Activated T-helper 1 cell treated with anti-CD3 and anti-CD28 coated beads, Interleukin-12 subunit alpha, Interleukin-12 subunit beta, Interleukin-2, Interleukin-4 antibody, amounts not matched to agents 30 ng/mL and 10 ng/mL and 1 ng/mL, durations not matched to agents 14 hours and 24 hours and 36 hours (primary cell): ENCODE measurements around the gene MVP. TPM values are rescaled to one million over a fixed set of nuclear protein-coding genes. Genes with fewer than 3 reads are reported as not detected.
"Not testable (repeated sequence)": the region's sequence is repeated elsewhere in the genome, so short reads cannot be mapped to it uniquely, and the experiment has no call there.

Experiments
- DNase-seq: peaks from one replicate; pipeline ENCODE4 v3.0.0; 2021; ENCODE audit warnings: low spot score
- H3K27ac Mint-ChIP-seq: one replicate; pipeline ENCODE4 v1.8.0; 2021; ENCODE audit warnings: mild to moderate bottlenecking, mixed read lengths
- H3K27me3 Mint-ChIP-seq: one replicate; pipeline ENCODE4 v1.8.0; 2022; ENCODE audit warnings: mild to moderate bottlenecking, moderate library complexity, mixed read lengths; ENCODE audit not compliant: insufficient read depth
- H3K36me3 Mint-ChIP-seq: one replicate; pipeline ENCODE4 v1.8.0; 2021; ENCODE audit warnings: low read depth, mixed read lengths
- H3K4me1 Mint-ChIP-seq: one replicate; pipeline ENCODE4 v1.8.0; 2021; ENCODE audit warnings: low read depth, mixed read lengths
- H3K4me3 Mint-ChIP-seq: one replicate; pipeline ENCODE4 v1.8.0; 2021; ENCODE audit warnings: mild to moderate bottlenecking, moderate library complexity, mixed read lengths
- H3K9me3 Mint-ChIP-seq: one replicate; pipeline ENCODE4 v1.8.0; 2021; ENCODE audit warnings: mixed read lengths
- intact Hi-C: fragments of 100-400 bp; cut with micrococcal nuclease; formaldehyde crosslinking; loops from one replicate; pipeline ENCODE4 v1.15.1; 2024
- total RNA-seq: library from RNA; stranded (reverse); gene quantifications from 2 replicates; pipeline ENCODE4 v1.2.3, GENCODE V29; 2022

Gene MVP
- total RNA-seq, 1 donor from 2014 or later = 124 TPM

DNA sequence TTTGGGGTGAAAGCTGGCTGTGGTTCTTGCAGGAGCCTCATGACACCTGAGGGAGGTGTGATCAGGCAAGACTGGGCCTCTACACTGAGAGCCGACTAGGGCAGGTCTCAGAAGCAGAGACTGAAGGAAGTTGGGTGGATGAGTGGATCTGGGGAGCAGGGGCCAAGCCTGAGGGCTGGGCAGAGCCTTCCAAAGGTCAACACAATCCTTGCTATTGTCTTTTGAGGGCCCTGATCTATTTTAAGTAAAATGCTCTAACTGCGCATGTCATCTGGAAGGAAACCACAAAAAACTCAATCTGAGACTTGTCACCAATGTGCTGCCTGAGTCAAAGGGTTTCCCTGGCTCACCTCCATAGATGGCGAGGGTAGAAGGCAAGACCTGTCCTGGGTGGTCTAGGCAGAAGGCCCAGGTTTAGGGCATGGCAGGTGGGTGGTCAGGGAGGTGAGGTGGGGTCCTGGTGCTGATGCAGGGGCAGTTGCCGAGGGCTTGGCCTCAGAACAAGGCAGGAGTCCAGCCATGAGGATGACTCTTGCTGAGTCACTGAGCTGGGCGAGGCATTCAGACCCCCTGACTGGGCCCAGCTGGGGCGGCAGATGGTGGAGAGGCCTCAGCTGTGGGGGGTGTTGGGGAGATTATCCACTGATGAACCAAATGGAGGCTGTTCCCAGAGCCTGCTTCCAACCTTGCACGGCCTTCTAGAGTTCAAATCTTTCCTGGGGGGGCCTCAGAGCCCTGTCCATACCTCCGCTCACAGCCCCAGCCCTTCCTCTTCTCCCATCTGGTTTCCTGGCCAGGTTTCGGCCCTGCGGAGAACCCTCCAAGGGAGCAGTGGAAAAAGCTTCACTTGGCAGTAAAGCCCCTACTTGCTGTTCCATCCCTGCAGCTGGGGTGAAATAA is 5.1 kb downstream of the MVP start:
- DNase-seq = peak; percentile 50
- peak overlapping the region; percentile 85 for H3K27ac Mint-ChIP-seq

DNA sequence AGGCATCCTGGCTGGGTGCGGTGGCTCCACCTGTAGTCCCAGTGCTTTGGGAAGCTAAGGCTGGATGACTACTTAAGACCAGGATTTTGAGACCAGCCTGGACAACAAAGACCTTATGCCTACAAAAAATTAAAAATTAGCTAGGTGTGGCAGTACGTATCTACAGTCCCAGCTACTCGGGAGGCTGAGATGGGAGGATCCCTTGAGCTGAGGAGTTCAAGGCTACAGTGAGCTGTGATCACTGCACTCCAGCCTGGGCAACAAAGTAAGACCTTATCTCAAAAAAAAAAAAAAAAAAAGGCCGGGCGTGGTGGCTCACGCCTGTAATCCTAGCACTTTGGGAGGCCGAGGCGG is 6.1 kb downstream of the MVP start:
- intact Hi-C loops = loop anchor here (5.0 to 10.0 kb wide), 3 partner anchors 79 to 826 kb away; partner anchors contain the start of genes C16orf54 and PRR14
- Mint-ChIP-seq H3K4me1 (peaks cover 42% of the 10 kb centered on the region), H3K4me3 (peak overlapping the region; percentile 77), H3K27ac (peak overlapping the region; percentile 89), H3K9me3 (no peaks in the 10 kb centered on the region), H3K27me3 (no peaks in the 10 kb centered on the region), H3K36me3 (peaks cover 17% of the 10 kb centered on the region)
- DNase-seq = no peak

More for the DNA sequence above, 5.1 kb downstream of the MVP start:
- Mint-ChIP-seq H3K36me3 (peaks cover 14% of the 10 kb centered on the region), H3K4me1 (peaks cover 42% of the 10 kb centered on the region), H3K27me3 (no peaks in the 10 kb centered on the region), H3K4me3 (peak overlapping the region; percentile 68), H3K9me3 (no peaks in the 10 kb centered on the region)
- intact Hi-C loops = loop anchor here (1.0 to 10.0 kb wide), 5 partner anchors 17 to 827 kb away; partner anchors contain the start of genes C16orf54, KCTD13 and PRR14

DNA sequence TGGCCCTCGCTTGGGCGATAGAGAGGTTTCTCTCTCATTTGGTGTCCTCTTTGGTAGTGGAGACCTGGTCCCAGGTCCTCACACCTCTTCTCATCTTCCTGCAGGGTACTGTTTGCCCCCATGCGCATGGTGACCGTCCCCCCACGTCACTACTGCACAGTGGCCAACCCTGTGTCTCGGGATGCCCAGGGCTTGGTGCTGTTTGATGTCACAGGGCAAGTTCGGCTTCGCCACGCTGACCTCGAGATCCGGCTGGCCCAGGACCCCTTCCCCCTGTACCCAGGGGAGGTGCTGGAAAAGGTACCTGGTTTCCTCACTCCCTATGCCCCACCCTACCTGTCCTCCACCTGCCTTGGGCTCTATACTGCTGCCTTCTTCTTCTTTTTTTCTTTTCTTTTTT is 10.5 kb downstream of the MVP start:
- intact Hi-C loops = no loop called here
- Mint-ChIP-seq H3K27ac (no peak overlapping the region), H3K36me3 (peaks cover 34% of the 10 kb centered on the region)

DNA sequence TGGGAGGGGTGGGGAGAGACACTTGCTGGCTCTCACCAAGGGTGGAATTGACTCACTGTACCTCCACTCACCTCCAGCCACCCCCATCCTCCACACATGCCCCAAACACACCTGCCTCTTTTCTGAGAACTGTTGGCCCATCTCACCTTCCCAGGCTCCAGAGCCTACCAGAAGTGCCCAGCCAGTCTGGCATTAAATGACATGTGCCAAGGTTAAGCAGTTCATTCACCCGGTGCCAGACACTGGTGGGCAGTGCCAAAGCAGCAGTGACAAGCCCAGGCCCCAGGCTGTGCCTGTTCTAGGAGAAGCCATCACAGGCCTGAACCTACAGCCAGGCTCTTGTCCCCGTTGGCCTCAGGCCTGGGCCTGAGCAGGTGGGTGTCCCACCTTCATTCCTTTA is 11.2 kb downstream of the MVP start:
- Mint-ChIP-seq H3K9me3 (no peaks in the 10 kb centered on the region), H3K27ac (no peak overlapping the region), H3K27me3 (no peaks in the 10 kb centered on the region), H3K4me3 (no peak overlapping the region), H3K4me1 (peaks cover 20% of the 10 kb centered on the region), H3K36me3 (peaks cover 37% of the 10 kb centered on the region)
- intact Hi-C loops = no loop called here
- DNase-seq = no peak

More for the DNA sequence above, 10.5 kb downstream of the MVP start:
- no peak overlapping the region for H3K4me3 Mint-ChIP-seq
- peaks cover 27% of the 10 kb centered on the region for H3K4me1 Mint-ChIP-seq
- H3K9me3 Mint-ChIP-seq = no peaks in the 10 kb centered on the region
- no peaks in the 10 kb centered on the region for H3K27me3 Mint-ChIP-seq
- DNase-seq = no peak

DNA sequence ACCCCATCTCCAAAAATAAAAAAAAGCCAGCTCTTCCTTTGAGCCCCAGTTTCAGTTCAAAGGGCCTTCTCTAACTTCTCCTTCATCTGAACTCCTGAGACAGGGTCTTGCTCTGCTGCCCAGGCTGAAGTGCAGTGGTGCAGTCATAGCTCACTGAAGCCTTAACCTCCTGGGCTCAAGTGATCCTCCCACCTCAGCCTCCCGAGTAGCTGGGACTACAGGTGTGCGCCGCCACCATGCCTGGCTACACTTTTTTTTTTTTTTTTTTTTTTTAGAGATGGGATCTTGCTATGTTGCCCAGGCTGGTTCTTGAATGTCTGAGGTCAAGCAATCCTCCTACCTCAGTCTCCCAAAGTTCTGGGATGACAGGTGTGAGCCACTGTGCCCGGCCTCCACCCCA is 13.0 kb downstream of the MVP start:
- H3K27ac Mint-ChIP-seq, intact Hi-C loops, DNase-seq, H3K27me3 Mint-ChIP-seq, H3K9me3 Mint-ChIP-seq, H3K4me1 Mint-ChIP-seq, H3K4me3 Mint-ChIP-seq: not testable (repeated sequence)
- peaks cover 39% of the 10 kb centered on the region for H3K36me3 Mint-ChIP-seq

DNA sequence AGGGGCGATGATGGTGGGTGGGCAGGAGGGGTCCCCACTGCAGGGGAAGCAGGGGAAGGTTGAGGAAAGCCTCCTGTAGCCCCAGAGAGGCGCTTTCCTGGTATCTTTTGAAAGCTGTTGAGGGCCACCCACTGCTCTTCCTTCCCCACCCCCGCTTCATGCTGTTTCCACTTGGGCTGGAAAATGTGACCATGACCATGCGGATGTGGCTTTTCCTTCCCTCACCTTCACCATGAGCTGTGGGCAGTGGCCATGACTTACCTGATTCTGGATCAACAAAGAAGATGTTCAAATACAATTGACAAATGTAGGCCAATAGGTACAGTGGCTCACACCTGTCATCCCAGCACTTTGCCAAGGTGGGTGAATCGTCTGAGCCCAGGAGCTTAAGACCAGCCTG is 13.8 kb downstream of the MVP start:
- peak overlapping the region; percentile 83 for H3K27ac Mint-ChIP-seq
- H3K27me3 Mint-ChIP-seq = no peaks in the 10 kb centered on the region
- DNase-seq = no peak
- H3K4me3 Mint-ChIP-seq = no peak overlapping the region
- peaks cover 8% of the 10 kb centered on the region for H3K4me1 Mint-ChIP-seq
- peaks cover 39% of the 10 kb centered on the region for H3K36me3 Mint-ChIP-seq
- intact Hi-C loops = no loop called here
- no peaks in the 10 kb centered on the region for H3K9me3 Mint-ChIP-seq

DNA sequence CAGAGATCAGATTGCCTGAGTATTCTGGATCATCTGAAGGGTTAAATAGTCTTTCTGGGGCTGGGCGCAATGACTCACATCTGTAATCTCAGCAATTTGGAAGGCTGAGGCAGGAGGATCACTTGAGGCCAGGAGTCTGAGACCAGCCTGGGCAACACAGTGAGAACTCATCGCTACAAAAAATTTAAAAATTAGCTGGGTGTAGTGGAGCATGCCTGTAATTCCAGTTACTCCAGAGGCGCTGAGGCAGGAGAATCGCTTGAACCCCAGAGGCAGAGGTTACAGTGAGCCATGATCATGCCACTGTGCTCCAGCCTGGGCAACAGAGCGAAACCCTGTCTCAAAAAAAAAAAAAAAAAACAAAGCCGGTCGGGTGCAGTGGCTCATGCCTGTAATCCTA is 15.7 kb downstream of the MVP start:
- no peak overlapping the region for H3K4me3 Mint-ChIP-seq
- no peaks in the 10 kb centered on the region for H3K27me3 Mint-ChIP-seq
- no peak overlapping the region for H3K27ac Mint-ChIP-seq
- peaks cover 47% of the 10 kb centered on the region for H3K36me3 Mint-ChIP-seq
- no peak for DNase-seq
- peaks cover 8% of the 10 kb centered on the region for H3K4me1 Mint-ChIP-seq
- intact Hi-C loops = no loop called here
- no peaks in the 10 kb centered on the region for H3K9me3 Mint-ChIP-seq

DNA sequence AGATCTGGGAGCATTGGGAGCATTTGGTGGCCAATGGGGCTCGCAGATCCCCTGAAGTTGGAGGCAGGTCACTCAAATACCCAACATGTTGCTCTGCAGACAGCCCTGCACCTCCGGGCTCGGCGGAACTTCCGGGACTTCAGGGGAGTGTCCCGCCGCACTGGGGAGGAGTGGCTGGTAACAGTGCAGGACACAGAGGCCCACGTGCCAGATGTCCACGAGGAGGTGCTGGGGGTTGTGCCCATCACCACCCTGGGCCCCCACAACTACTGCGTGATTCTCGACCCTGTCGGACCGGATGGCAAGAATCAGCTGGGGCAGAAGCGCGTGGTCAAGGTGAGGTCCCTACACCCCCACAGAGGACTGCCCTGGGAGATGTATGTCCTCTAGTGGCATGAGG is 16.4 kb downstream of the MVP start:
- intact Hi-C loops = no loop called here
- Mint-ChIP-seq H3K4me1 (peaks cover 8% of the 10 kb centered on the region), H3K27me3 (no peaks in the 10 kb centered on the region), H3K36me3 (peaks cover 43% of the 10 kb centered on the region), H3K4me3 (no peak overlapping the region), H3K27ac (no peak overlapping the region), H3K9me3 (no peaks in the 10 kb centered on the region)
- no peak for DNase-seq

DNA sequence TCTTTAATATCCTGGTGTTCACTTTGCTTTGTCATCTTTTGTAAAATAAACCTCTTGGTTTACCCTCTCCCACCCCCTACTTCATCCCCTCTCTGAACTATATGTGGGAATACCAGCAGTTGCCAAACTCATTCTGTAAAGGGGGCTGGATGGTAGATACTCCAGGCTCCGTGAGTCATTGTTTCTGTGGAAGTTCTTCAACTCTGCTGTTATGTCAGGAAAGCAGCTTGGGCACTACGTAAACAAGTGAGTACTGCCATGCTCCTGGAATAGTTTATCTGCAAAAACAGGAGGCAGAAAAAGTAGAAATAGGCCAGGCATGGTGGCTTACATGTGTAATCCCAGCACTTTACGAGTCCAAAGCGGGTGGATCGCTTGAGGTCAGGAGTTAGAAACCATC is 17.6 kb downstream of the MVP start:
- Mint-ChIP-seq H3K27ac (no peak overlapping the region), H3K36me3 (peaks cover 37% of the 10 kb centered on the region), H3K27me3 (no peaks in the 10 kb centered on the region), H3K9me3 (no peaks in the 10 kb centered on the region), H3K4me1 (peaks cover 8% of the 10 kb centered on the region), H3K4me3 (no peak overlapping the region)
- intact Hi-C loops = no loop called here
- no peak for DNase-seq

DNA sequence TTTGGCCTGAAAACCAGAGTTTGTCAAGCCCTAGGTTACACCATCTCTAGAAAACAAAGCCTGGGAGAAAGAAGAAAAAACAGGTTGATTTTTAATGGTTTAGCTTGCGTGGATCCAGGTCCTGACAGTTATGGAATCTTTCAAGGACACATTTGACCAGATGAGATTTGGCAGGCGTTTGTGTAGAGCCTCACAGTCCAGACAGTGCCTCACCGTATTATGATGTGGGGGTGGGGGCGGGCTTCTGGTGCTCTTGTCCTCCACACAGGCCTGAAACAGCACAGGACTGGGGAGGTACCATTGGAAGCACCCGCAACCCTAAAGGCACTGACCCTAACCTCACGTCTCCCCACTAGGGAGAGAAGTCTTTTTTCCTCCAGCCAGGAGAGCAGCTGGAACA is 19.6 kb downstream of the MVP start:
- intact Hi-C loops = no loop called here
- Mint-ChIP-seq H3K4me3 (no peak overlapping the region), H3K27ac (peak overlapping the region; percentile 26), H3K36me3 (peaks cover 33% of the 10 kb centered on the region), H3K9me3 (no peaks in the 10 kb centered on the region), H3K27me3 (no peaks in the 10 kb centered on the region), H3K4me1 (no peaks in the 10 kb centered on the region)
- no peak for DNase-seq

DNA sequence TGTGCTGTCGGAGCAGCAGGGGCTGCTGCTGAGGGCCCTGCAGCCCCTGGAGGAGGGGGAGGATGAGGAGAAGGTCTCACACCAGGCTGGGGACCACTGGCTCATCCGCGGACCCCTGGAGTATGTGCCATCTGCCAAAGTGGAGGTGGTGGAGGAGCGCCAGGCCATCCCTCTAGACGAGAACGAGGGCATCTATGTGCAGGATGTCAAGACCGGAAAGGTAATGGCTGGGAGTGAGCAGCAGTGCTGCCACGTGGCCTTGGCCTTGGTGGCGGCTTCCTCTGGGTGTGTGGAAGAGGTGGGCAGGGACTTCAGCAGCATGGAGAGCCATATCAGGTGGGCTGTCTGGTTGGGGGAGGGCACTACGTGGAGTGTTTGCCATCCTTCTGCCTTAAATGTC is 20.0 kb downstream of the MVP start:
- no peak overlapping the region for H3K27ac Mint-ChIP-seq
- intact Hi-C loops = no loop called here
- H3K4me3 Mint-ChIP-seq = no peak overlapping the region
- DNase-seq = no peak
- no peaks in the 10 kb centered on the region for H3K27me3 Mint-ChIP-seq
- H3K36me3 Mint-ChIP-seq = peaks cover 35% of the 10 kb centered on the region
- H3K4me1 Mint-ChIP-seq = no peaks in the 10 kb centered on the region
- no peaks in the 10 kb centered on the region for H3K9me3 Mint-ChIP-seq

DNA sequence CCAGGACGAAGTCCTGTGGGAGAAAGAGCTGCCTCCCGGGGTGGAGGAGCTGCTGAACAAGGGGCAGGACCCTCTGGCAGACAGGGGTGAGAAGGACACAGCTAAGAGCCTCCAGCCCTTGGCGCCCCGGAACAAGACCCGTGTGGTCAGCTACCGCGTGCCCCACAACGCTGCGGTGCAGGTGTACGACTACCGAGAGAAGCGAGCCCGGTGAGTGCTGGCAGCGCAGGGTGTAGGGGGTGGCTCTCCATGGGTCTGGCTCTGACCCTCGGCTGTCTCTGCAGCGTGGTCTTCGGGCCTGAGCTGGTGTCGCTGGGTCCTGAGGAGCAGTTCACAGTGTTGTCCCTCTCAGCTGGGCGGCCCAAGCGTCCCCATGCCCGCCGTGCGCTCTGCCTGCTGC is 21.4 kb downstream of the MVP start:
- Mint-ChIP-seq H3K27ac (no peak overlapping the region), H3K36me3 (peaks cover 33% of the 10 kb centered on the region)
- no peak for DNase-seq

DNA sequence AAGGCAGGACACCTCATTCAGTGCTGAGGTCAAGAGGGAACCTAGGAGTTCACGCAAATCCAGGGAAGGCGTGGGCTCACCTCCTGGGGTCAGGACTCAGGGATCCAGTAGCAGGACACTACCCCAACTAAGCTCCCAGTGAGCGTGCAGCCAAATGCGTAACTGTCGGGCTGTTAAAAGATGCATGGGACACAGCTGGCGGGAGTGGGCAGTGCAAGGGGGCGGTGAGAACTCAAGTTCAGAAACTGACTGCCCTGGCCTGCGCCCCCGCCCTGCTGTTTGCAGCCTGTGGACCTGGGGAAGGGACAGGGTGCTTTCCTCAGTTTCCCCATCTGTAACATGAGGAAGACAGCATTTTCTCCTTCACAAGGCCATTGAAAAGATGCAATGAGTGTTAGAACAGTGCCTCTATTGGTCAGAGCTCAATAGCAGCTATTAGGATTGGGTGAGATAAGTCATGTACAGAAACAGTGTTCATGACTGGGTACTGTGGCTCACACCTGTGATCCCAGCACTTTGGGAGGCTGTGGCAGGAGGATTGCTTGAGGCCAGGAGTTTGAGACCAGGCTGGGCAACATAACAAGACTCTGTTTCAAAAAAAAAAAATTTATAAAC is 22.6 kb downstream of the MVP start:
- Mint-ChIP-seq H3K36me3 (peaks cover 29% of the 10 kb centered on the region), H3K4me1 (no peaks in the 10 kb centered on the region), H3K9me3 (no peaks in the 10 kb centered on the region), H3K27me3 (no peaks in the 10 kb centered on the region), H3K27ac (no peak overlapping the region), H3K4me3 (no peak overlapping the region)
- intact Hi-C loops = no loop called here
- DNase-seq = no peak

More for the DNA sequence above, 21.4 kb downstream of the MVP start:
- H3K9me3 Mint-ChIP-seq = no peaks in the 10 kb centered on the region
- intact Hi-C loops = no loop called here
- no peaks in the 10 kb centered on the region for H3K4me1 Mint-ChIP-seq
- H3K27me3 Mint-ChIP-seq = no peaks in the 10 kb centered on the region
- no peak overlapping the region for H3K4me3 Mint-ChIP-seq
